GM12875 (cell line): ENCODE results near the gene ZNF3.

Experiments used
- H3K4me3 ChIP-seq: one replicate; pipeline ENCODE4 v1.5.1; 2011; ENCODE audit warnings: low read depth, low read length, control low read depth
- CTCF ChIP-seq: IDR thresholded peaks from 2 replicates; pipeline ENCODE4 v1.5.1; 2011; ENCODE audit warnings: low read depth, mild to moderate bottlenecking, control low read depth, inconsistent platforms, low read length, moderate library complexity, borderline replicate concordance; ENCODE audit not compliant: insufficient read depth

The ZNF3 gene

GRCh38 chr7:100074841-100075240 lies 6.7 kb downstream of the ZNF3 start:
- no peak overlapping the region for H3K4me3 ChIP-seq
- no peak for TF ChIP-seq CTCF

- no peak overlapping the region for H3K4me3 ChIP-seq
- TF ChIP-seq CTCF, result no peak
Observed at GRCh38 chr7:100072462-100072861, 9.1 kb downstream of the ZNF3 start.

- no peak overlapping the region for H3K4me3 ChIP-seq
- no peak for TF ChIP-seq CTCF
Observed at GRCh38 chr7:100071018-100071723, 10.4 kb downstream of the ZNF3 start.

GRCh38 chr7:100069991-100070390 lies 11.5 kb downstream of the ZNF3 start:
- TF ChIP-seq CTCF, result no peak

GRCh38 chr7:100066953-100067352 lies 14.6 kb downstream of the ZNF3 start:
- TF ChIP-seq CTCF, result no peak
- no peak overlapping the region for H3K4me3 ChIP-seq

More at GRCh38 chr7:100069991-100070390, 11.5 kb downstream of the ZNF3 start:
- H3K4me3 ChIP-seq, result no peak overlapping the region

GRCh38 chr7:100065452-100066186 lies 15.9 kb downstream of the ZNF3 start:
- H3K4me3 ChIP-seq, result no peak overlapping the region
- TF ChIP-seq CTCF, result no peak

- no peak for TF ChIP-seq CTCF
- H3K4me3 ChIP-seq, result no peak overlapping the region
Observed at GRCh38 chr7:100064162-100064561, 17.4 kb downstream of the ZNF3 start.
